ENCODE results near the gene PLCB3.

PLCB3 gene

GRCh38 chr11:64268025-64268892 lies 16.9 kb downstream of the PLCB3 start:
- DNase-seq: no peak

DNA sequence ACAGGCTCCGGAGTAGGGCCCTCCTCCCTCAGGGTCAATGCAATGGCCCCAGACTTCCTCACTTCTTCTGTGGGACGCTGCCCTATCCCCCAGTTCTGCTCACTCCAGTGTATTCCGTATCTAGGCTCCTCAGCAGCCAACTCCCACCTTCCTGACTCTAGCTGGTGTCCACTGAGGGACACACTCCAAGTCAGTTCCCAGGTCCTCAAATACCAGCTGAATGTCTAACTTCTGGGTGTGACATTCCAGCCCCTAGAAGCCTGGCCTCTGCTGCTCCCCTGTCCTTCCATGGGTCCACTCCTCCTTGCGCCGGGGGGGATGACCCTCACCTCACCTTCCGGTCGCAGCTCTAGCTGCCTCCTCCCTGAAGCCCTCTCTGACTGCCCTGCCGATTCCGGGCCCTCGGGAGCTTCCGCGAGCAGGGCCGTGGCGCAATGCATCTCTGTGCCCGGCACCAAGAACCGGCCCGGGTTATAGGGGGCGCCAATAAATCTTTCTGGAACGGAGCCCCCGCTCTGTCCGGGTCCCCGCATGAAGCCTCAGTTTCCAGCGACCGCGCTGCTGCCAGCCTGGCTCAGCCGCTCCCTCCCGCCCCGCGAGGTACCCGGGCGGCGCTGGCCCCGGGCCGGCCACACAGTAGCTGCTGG lies 17.7 kb downstream of the PLCB3 start:
- DNase-seq: no peak

GRCh38 chr11:64269540-64270220 lies 18.4 kb downstream of the PLCB3 start:
- peak; percentile 99 for DNase-seq

DNA sequence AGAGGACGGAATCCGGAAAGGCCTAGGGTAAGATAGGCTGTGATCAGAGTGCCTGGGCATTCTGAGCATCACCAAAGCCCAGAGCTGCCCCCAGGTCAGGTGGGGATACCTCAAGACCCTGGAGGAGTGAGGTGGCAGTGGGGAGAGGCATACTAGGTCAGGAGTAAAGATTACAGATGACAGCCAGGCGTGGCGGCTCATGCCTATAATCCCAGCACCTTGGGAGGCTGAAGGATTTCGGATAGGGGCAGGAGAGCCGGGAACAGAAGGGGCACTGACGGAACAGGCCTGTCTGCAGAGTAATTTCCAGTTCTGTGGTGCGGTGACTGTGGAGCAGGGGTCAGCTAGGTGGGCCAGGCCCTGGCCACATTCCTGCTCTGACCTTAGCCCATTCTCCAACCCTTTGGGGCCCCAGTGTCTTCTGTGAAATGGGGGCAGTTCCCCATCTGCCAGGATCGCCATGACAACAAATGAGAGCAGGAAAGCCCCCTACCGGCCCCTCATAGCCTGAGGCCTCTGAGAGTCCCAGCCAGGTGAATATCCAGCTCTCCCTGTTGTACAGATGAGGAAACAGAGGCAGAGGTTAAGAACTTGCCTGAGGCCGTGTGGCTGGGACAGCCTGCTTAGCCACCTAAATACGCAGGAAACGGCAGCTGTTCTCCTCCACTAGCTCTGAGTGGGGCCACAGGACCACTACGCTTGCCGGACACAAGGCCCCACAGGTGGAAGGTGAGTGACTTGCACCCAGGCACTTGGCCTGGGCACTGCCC lies 23.9 kb downstream of the PLCB3 start:
- no peak for DNase-seq

- no peak for DNase-seq
Measured at GRCh38 chr11:64275841-64276240, 24.5 kb downstream of the PLCB3 start.

DNA sequence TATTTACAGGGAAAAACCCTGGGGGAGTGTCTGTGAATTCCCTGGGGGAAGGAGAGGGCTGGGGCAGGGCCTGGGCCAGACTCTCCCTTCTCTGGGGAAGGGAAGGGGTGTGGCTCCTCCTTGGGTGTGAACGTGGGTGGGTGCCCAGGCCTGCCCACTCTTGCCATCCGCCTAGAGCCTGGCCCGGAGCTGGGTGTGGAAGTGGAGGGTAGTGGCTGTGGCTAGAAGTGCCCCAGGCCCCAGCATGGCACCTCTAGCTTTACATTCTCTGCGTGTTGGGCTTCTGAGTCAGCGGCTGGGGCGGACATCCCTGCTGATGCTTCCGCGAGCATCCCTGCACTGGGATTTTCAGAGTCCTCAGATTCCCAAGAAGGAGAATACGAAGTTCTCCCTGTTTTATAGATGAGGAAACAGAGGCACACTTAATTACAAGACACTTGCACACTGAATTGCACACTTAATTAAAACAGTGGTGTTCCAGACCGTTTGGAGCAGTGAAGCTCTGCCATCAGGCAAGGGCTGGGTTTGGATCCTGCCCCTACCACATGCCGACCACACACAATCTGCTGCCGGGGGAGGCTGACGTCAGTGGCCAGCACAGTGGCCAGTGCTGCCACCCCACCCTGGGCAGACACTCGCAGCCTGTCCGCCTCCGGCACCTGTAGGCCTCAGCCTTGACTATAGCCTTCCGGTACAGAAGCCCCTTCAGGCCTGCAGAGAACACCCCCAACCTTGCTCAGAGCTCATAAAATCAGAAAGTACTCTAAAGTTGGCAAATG lies 25.5 kb downstream of the PLCB3 start:
- DNase-seq: no peak

GRCh38 chr11:64278576-64279190 lies 27.4 kb downstream of the PLCB3 start:
- DNase-seq: no peak

- DNase-seq: no peak
Measured at GRCh38 chr11:64281957-64282770, 30.8 kb downstream of the PLCB3 start.

GRCh38 chr11:64283092-64283491 lies 31.8 kb downstream of the PLCB3 start:
- no peak for DNase-seq

DNA sequence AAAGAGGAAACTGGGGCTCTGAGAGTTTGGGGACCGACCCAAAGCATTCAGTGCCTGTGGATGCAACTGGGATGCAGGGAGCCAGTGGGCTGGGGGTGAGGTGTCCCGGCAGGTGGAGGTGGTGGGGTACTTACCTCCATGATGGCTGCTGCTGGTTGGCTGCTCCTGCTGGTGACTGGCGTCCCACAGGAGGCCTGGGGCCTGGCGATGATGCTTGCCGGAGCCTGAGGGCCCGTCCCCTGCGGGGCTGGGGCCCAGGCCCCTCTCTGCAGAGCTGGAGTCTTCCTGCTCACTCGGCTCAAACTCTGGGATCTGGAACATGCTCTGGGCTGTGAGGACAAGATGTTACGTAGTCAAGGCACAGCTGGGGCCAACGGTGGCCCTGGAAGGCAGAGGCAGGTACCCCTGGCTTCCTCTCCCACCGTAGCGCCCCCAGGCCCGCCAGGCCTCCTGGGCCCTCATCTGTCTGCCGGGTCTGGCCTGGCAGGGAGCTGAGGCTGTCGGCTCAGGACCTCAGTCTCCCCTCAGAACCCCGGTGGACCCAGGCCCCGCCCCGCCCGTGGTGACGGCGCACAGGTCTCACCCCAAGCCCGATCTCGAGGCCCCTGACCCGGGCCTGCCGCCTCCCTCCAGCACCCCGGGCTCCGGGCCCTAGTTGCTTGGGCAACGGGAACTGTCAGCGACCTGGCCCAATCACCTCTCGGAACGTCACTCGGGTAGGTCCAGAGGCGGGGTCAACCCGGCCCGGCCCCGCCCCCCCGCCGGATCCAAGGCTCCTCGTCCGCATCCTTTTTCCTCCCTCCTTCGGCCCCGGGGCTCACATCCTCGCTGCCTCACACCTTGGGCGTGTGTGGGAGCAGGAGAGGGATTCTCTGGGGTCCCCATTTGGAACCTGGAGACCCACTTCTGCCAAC lies 33.0 kb downstream of the PLCB3 start, which contains the start of gene BAD:
Gene BAD (minus strand): TSS at position 618 of the 914 bp plus-strand sequence. CDS start 297 bp downstream, at position 321.
- DNase-seq: peak; percentile 92

GRCh38 chr11:64284962-64285884 lies 33.9 kb downstream of the PLCB3 start, which contains the start of gene GPR137:
Gene GPR137, plus strand, starts transcription at chr11:64285848. Its CDS starts 677 bp downstream, at chr11:64286525.
- peak; percentile 65 to 81 for DNase-seq

DNA sequence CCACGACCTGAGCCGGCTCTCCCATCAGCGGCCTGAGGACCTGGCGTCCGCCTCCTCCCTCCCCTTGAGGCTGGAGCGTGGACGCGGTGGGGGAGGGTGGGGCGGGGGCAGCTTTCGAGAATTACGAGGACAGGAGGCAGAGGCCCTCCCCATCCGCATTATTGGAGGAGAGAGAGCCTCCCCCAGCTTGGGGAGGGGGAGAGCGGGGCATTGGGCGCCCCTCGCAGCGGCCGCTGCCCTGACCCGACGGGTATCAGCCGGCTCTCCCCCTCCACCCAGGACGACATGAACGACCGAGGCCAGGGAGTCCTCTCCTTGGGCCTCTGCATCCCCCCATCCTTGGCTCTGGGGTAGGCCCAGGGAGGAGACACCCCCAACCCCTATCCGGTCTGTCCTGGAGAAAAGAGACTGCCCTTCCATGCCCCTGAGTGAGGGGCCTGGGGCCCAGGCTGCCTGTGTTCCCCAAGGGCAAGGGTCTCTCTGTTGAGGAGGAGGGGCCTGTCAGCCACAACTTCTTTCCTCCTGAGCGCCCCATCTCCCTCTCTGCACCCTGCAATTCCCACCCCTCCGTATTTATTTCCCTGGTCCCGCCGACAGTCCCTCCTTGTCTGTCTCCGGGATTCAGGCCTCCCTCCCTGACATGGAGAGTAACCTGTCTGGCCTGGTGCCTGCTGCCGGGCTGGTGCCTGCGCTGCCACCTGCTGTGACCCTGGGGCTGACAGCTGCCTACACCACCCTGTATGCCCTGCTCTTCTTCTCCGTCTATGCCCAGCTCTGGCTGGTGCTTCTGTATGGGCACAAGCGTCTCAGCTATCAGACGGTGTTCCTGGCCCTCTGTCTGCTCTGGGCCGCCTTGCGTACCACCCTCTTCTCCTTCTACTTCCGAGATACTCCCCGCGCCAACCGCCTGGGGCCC lies 34.8 kb downstream of the PLCB3 start:
- peak; percentile 39 to 70 for DNase-seq

DNA sequence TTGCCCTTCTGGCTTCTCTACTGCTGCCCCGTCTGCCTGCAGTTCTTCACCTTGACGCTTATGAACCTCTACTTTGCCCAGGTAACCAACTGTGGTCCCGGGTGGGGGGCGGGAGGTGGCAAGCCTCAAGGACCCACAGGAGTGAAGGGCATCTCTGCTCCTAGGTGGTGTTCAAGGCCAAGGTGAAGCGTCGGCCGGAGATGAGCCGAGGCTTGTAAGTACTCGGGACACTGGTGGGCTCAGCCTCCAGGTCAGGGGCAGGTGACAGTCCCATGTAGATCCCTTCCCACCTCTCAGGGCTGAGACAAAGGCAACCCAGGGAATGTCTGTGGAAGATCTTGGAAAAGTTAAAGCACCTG lies 35.5 kb downstream of the PLCB3 start:
- DNase-seq: no peak

DNA sequence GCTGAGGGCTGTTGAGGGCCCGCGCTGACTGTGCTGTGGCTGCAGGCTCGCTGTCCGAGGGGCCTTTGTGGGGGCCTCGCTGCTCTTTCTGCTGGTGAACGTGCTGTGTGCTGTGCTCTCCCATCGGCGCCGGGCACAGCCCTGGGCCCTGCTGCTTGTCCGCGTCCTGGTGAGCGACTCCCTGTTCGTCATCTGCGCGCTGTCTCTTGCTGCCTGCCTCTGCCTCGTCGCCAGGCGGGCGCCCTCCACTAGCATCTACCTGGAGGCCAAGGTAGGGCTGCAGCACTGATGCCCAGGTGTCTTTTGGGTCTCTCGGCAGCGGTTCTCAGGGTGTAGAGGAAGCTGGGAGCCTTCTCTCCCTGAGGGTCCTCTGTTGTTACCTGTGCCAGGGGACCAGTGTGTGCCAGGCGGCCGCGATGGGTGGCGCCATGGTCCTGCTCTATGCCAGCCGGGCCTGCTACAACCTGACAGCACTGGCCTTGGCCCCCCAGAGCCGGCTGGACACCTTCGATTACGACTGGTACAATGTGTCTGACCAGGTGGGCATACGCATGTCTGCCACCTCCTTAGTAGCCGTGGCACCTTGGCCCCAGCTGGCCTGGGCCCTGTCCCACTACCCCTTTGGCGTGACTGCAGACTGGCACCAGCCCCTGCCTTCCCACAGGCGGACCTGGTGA lies 36.5 kb downstream of the PLCB3 start:
- DNase-seq: no peak

DNA sequence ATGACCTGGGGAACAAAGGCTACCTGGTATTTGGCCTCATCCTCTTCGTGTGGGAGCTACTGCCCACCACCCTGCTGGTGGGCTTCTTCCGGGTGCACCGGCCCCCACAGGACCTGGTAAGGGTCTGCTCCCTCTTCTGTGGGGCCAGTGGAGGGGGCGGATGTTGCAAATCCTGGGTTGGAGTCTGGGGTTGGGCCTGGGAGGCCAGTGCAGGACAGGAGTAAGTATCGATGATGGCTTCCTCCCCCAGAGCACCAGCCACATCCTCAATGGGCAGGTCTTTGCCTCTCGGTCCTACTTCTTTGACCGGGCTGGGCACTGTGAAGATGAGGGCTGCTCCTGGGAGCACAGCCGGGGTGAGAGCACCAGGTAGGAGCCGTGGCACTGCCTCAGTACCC lies 37.0 kb downstream of the PLCB3 start:
- no peak for DNase-seq

DNA sequence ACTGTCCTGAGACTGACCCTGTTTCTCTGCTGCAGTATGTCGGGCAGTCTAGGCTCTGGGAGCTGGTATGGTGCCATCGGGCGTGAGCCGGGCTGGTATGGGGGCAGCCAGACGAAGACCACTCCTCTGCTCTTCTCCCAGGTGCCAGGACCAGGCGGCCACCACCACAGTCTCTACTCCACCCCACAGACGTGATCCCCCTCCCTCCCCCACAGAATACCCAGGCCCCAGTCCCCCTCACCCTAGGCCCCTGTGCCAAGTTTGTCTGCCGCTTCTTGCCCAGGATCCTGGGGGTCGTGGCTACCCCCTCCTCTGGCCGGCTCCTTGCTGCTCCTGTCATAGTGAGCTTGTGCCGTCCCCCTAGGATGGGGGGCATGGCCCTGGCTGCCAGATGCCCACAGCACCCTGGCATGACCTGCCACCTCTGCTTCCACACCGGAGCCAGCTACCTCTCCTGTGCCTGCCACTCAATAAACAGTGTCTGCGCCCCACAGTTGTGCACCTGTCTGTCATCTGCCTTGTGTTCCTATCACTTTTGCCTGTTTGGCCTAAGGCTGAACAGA lies 37.8 kb downstream of the PLCB3 start:
- no peak for DNase-seq
